MM.1S (cell line): ENCODE measurements around the gene CENPH.

Experiments
- EZH2 ChIP-seq: fragments of 300-600 bp; sonication (generic); optimal IDR thresholded peaks from 2 replicates; pipeline ENCODE3; 2017; ENCODE audit warnings: low read depth, mild to moderate bottlenecking, antibody characterized with exemption, low read length, mixed read lengths
- TF ChIP-seq, protein P1 (sequence below): fragments of 300-600 bp; sonication (generic); IDR thresholded peaks from 2 replicates; pipeline ENCODE4 v1.5.1; 2016; ENCODE audit warnings: antibody characterized with exemption, low read length, mixed read lengths

DNA sequence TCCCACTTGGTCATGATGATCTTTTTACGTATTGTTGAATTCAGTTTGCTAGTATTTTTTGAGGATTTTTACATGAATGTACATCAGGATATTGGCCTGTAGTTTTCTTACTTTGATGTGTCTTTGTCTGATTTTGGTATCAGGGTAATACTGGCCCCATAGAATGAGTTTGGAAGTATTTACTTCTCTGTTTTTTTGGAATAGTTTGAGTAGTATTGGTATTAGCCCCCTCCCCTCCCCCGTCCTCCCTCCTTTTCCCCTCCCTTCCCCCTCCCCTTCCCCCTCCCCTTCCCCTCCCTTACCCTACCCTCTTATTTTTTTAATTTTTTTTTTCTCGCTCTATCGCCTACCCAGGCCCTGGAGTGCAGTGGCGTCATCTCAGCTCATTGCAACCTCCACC, 55.6 kb downstream of the CENPH start:
- TF ChIP-seq, protein P1, sequence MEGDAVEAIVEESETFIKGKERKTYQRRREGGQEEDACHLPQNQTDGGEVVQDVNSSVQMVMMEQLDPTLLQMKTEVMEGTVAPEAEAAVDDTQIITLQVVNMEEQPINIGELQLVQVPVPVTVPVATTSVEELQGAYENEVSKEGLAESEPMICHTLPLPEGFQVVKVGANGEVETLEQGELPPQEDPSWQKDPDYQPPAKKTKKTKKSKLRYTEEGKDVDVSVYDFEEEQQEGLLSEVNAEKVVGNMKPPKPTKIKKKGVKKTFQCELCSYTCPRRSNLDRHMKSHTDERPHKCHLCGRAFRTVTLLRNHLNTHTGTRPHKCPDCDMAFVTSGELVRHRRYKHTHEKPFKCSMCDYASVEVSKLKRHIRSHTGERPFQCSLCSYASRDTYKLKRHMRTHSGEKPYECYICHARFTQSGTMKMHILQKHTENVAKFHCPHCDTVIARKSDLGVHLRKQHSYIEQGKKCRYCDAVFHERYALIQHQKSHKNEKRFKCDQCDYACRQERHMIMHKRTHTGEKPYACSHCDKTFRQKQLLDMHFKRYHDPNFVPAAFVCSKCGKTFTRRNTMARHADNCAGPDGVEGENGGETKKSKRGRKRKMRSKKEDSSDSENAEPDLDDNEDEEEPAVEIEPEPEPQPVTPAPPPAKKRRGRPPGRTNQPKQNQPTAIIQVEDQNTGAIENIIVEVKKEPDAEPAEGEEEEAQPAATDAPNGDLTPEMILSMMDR, result no peak
- TF ChIP-seq EZH2, result no peak
